GM10266 (cell line): ENCODE measurements around the gene BEGAIN.

Source experiments
- DNase-seq: peaks from one replicate; pipeline ENCODE4 v3.0.0; 2012; ENCODE audit errors: extremely low spot score
- TF ChIP-seq, protein P1 (sequence below): IDR thresholded peaks from 2 replicates; pipeline ENCODE4 v1.5.1; 2012; ENCODE audit warnings: mild to moderate bottlenecking, low read depth; ENCODE audit not compliant: control insufficient read depth, insufficient read depth; ENCODE audit errors: missing control alignments

The BEGAIN gene

DNA sequence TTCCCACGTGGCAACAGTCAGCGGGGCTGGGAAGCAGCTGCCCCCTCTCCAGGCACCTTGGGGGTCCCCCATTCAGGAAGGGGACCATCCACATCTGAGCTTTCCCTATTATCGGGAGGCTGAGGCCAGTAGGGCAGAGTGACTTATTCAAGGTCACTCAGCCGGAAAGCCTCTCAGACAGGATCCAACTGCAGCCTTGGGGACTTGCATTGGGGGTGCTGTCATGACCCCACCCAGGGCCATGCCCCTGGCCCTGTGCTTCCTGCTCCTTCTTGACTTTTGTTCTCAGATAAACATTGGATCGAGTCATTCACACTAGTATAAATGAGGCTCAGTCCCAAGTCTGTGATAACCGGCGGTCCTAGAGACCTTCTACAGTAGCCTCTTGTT is 12.6 kb downstream of the BEGAIN start:
- no peak for DNase-seq
- TF ChIP-seq, protein P1, sequence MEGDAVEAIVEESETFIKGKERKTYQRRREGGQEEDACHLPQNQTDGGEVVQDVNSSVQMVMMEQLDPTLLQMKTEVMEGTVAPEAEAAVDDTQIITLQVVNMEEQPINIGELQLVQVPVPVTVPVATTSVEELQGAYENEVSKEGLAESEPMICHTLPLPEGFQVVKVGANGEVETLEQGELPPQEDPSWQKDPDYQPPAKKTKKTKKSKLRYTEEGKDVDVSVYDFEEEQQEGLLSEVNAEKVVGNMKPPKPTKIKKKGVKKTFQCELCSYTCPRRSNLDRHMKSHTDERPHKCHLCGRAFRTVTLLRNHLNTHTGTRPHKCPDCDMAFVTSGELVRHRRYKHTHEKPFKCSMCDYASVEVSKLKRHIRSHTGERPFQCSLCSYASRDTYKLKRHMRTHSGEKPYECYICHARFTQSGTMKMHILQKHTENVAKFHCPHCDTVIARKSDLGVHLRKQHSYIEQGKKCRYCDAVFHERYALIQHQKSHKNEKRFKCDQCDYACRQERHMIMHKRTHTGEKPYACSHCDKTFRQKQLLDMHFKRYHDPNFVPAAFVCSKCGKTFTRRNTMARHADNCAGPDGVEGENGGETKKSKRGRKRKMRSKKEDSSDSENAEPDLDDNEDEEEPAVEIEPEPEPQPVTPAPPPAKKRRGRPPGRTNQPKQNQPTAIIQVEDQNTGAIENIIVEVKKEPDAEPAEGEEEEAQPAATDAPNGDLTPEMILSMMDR, result no peak

DNA sequence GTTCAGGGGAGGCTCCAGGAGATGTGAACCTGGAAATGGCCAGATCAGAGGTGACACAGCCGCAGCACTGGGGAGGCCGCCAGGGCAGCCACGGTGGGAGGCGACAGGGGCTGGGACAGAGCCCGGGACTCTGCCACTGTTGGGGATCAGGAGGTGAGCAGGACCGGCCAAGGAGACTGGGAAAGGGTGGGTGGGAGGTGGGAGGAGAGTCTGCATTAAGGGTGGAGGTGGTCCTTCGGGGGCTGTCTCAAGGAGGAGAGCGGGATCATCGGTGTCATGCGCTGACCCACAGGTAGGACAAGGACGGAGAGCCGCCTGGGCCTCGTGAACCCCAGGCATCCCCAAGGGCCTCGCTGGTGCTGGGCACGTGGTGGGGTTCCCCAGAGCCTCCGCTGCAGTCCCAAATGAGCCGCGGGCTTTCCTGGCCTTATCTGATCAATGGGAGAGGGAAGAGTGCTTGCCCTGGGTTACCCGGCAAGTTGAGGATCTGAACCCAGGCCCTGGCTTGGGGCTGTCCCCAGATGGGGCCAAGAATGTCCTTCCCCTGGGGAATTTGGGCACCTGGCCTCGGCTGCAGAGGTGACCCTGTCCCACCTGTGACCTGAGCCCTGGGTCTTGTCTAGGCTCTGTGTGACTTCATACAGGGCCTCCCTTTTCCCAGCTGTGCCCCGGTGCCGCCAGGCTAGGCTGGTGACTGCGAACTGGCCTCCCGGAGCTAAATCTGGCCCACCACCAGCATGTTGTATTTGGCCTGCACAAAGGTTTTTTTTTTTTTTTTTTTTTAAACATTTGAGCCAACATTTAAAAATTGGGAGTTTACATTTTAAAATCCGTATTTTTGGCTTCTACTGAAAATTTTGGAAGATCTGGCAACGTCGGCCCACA is 13.2 kb downstream of the BEGAIN start:
- DNase-seq, result no peak
- TF ChIP-seq, protein P1, result no peak

DNA sequence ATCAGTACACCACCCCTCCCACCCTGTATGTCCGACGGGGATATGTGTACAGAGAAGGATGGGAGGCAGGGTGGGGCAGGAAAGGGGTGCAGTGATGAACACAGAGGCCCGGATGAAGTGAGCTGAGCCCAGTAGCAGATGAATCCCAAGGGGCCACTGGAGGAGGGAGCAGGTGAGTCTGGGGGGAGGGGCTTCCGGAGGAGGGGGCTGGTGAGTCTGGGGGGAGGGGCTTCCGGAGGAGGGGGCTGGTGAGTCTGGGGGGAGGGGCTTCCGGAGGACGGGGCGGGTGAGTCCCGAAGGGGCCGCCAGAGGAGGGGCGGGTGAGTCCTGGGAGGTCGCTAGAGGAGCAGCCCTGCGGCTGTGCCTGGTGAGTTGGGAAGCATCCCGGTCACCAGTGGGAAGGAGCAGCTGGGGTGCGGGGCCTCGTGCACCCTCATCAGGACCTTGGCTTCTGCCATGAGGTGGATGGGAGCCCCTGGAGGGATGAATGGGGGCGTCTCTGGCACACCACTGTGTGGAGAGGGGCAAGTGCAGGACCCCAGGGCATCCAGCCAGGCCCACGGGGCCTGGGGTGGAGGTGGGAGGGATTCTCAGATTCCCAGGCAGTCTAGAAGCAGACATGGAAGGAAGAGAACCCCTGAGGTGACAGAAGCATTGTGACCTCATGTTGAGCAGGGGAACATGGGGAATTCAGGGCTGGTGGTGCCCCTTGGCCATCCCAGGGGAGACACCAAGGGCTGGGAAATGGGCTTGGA is 14.0 kb downstream of the BEGAIN start:
- no peak for DNase-seq
- TF ChIP-seq, protein P1, result no peak

DNA sequence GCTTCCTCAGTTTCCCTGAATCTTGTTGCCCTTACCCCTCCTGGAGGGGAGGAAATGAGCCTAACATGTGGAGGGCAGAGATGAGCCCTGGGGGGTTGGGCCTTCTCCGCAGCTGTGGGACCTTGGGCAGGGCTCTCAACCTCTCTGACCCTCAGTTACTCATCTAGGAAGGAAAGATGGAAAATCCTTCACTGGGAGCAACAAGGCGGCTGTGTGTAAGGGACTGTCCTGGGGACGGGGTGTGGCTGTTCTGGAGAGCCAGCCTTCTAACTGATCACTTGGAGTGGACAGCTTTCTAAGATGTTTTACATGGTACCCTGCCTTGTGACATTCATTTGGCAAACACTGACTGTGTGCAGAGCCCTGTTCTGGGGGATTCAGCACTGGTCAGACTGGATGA is 14.7 kb downstream of the BEGAIN start:
- no peak for DNase-seq
- TF ChIP-seq, protein P1, result no peak

DNA sequence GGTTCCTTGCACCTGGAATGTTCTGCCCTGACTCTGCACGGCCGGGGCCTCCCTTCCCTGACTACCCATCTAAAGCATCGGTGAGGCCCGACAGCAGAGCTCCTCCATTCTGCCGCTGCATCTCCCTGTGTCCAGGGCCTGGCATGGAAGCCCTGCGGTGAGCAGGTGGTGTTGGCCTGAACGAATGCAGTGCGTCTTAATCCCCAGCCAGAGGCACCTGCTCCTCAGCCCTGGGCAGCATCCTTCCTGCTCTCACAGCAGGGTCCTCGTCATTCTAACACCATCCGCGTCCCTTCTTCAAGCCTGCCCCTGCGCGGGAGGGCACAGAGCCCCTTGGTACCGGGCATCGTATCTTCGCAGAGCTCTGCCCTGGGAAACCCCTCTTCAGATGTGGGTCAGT is 15.4 kb downstream of the BEGAIN start:
- TF ChIP-seq, protein P1, result no peak
- DNase-seq, result no peak

DNA sequence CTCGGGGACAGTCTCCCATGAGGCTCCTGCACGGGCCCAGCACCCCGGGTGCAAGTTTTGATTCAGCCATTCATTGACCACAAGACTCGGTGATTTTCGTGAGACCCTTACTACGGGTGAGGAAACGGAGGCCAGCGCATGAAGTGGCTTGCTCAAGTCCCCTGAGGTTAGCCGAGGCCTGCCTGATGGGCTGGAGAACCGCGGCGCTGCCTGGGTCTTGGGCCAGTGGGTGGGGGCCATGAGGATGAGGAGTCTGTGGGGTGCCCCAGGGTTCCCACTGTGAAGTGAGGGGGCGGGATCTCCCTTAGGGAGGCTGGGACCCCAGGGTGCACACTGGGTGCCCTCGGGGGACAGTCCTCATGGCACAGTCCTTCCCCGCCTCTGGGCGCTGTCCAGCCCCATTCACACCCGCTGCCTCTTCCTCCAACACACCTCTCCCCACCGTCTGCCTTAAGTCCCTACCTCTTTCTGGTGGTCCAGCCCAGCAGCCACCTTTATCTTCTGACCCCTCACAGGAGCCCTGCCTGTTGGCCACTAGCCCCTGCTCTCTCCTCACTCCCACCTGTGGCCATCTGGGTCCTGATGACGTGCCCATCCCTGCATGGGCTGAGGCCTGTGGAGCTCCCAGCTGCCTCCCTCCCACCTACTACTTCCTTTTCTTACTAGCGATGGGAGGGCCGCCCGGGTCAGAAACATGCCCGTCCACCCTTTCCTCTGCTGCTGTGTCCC is 16.3 kb downstream of the BEGAIN start:
- TF ChIP-seq, protein P1, result no peak
- no peak for DNase-seq
